C4-2B (cell line): Measurements from ENCODE around the gene PJA1.

Experiments
- H3K27ac ChIP-seq: fragments of 450-650 bp; 2 replicates; pipeline ENCODE4 v1.5.1; 2017
- ZFX ChIP-seq: fragments of 450-650 bp; IDR thresholded peaks from 2 replicates; pipeline ENCODE4 v1.6.1; 2017
- TF ChIP-seq, protein P1 (sequence below): fragments of 450-650 bp; conservative IDR thresholded peaks from 2 replicates; pipeline ENCODE4 v1.5.1; 2017; ENCODE audit warnings: mild to moderate bottlenecking

The PJA1 gene

DNA sequence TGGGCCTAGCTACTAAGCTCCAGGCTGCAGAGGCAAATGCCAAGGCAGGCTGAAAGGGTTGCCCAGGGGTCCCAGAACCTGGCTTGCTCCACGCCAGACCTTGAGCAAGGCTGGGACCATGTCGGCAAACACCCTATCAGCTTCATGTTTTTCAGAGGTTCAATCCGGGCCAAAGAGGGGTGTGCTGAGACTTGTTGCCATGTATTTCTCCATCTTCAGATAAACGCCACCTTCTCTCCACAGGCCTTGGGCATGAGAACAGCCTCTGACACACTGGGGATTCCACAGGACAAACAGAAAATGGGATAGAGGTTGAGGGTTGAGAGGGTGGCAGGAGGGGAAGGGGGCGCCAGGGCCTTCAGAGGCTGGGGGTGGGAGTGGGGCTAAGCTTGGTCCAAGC, 8.6 kb downstream of the PJA1 start:
- H3K27ac ChIP-seq = no peak overlapping the region
- no peak for TF ChIP-seq ZFX
- TF ChIP-seq, protein P1, sequence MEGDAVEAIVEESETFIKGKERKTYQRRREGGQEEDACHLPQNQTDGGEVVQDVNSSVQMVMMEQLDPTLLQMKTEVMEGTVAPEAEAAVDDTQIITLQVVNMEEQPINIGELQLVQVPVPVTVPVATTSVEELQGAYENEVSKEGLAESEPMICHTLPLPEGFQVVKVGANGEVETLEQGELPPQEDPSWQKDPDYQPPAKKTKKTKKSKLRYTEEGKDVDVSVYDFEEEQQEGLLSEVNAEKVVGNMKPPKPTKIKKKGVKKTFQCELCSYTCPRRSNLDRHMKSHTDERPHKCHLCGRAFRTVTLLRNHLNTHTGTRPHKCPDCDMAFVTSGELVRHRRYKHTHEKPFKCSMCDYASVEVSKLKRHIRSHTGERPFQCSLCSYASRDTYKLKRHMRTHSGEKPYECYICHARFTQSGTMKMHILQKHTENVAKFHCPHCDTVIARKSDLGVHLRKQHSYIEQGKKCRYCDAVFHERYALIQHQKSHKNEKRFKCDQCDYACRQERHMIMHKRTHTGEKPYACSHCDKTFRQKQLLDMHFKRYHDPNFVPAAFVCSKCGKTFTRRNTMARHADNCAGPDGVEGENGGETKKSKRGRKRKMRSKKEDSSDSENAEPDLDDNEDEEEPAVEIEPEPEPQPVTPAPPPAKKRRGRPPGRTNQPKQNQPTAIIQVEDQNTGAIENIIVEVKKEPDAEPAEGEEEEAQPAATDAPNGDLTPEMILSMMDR = no peak

DNA sequence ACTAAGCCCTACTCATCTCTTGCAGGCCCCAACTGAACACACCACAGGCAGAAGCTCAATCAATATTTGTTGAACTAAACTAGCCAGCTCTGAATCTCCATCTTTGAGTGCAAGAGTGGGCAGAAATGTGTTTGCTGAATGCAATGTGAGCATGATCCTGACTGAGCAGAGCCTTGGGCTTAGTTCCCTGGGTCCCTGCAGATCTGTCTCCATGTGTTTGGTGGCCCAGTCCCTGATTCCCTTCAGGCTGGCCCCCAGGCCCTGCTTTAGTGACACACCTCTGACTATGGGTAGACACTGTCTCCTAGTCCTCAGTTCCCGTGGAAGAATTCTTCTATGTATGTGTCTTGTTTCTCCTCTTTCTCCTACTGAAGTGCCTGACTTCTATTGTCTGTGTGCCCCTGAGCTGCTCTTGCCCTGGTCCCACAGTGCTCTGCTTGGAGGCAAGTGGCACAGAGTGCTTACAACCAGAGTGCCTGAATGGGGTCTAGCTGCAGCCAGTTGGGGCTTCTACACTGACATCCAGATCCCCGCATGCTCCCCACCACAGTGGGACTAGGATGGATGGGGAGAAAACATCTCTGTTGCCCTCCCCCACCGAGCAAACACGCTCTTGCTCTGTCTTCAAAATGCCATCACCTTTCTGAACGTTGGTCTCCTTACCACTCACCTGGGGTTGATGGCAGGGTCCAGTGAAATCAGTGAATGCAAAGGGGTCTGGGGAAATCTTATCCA, 9.3 kb downstream of the PJA1 start:
- no peak overlapping the region for H3K27ac ChIP-seq
- TF ChIP-seq, protein P1 = no peak
- TF ChIP-seq ZFX = no peak

DNA sequence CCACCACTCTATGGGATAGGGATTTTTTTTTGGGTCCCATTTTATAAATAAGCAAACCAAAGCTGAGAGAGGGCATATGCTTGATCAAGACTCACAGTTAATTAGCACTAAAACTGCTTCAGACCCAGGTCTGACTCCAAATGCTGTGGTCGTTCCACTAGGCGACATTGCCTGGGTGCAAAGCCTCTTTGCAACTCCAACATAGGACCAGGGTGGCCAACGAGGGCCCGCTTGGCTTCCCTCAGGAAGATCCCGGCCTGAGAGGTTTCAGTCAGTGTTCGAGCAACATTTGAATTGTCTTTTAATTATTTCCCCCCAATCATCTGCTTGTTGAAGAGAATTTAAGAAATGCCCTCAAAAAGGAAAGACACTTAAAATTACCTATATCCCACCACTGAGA, 11.2 kb downstream of the PJA1 start:
- TF ChIP-seq, protein P1 = no peak
- no peak for TF ChIP-seq ZFX

DNA sequence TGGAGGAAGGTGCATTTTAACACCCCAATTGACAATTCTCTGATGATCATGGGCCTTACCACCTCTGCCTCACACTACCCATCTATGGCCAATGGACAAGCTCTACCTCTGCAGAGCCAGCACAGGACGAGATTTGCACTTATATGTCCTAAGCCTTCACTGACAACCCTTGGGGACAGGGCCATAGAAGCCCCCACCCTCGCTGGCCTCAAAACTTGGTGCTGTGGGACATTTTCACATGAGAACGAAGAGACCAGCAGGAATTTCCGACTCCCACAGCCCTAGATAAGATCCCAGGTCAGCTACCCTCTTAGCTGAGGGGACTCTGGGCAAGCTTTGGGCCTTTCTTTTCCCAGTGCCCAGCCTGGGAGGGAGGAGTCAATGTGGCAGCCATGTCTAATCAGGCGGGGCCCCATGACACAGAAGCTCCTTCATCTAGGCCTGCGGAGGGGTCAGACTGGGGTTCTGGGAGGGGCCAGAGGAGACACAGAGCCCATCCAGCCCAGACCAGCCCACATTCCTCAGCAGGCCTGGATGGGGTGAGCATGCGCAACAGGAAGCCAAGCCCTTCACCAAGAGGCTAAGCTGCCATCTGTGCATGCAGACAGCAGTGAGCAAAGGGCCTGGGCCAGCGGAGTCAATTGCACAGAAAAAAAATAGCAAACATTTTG, 12.1 kb downstream of the PJA1 start:
- no peak overlapping the region for H3K27ac ChIP-seq

More for the DNA sequence above, 11.2 kb downstream of the PJA1 start:
- H3K27ac ChIP-seq = no peak overlapping the region

DNA sequence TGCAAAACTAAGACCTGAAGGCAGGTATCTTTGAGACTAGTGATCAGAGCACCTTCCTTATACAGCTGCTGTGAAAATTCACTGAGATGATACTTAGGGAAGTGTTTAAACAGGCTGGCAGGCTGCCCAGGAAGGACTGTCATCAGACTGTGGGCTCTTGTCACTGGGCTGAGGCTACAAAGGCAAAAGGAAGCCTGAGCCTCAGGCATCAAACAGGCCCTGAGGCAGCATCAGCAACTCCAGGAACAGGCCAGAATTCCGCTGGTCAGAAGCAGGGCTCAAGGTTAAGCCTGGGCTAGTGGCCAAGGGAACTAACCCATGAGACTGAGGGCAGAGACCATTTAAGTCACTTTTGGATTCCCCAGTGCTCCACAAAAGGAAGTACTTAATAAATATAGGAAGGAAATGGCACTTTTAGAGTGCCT, 12.8 kb downstream of the PJA1 start:
- TF ChIP-seq, protein P1 = no peak
- TF ChIP-seq ZFX = no peak
- no peak overlapping the region for H3K27ac ChIP-seq

More for the DNA sequence above, 12.1 kb downstream of the PJA1 start:
- TF ChIP-seq, protein P1 = no peak
- TF ChIP-seq ZFX = no peak

DNA sequence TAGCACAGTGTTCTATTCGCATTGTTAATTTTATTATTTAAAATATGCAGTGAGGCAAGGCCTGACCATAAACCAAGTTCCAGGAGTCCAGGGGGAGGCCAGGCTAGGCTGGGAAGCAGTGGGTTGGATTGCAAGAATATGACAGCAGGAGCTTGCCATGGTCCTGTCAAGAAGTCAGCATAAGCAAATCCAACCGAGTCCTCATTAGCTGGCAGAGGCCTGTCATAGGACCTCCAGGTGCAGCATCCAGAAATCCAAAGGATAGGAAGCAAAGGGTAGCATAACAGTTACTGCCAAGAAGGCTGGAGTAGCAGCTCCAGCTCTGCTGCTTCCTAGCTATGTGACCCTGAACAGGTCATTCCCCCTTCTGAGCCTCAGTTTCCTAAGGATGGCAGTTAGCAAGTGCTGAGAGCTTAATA, 13.4 kb downstream of the PJA1 start:
- no peak for TF ChIP-seq ZFX
- TF ChIP-seq, protein P1 = no peak
- no peak overlapping the region for H3K27ac ChIP-seq

DNA sequence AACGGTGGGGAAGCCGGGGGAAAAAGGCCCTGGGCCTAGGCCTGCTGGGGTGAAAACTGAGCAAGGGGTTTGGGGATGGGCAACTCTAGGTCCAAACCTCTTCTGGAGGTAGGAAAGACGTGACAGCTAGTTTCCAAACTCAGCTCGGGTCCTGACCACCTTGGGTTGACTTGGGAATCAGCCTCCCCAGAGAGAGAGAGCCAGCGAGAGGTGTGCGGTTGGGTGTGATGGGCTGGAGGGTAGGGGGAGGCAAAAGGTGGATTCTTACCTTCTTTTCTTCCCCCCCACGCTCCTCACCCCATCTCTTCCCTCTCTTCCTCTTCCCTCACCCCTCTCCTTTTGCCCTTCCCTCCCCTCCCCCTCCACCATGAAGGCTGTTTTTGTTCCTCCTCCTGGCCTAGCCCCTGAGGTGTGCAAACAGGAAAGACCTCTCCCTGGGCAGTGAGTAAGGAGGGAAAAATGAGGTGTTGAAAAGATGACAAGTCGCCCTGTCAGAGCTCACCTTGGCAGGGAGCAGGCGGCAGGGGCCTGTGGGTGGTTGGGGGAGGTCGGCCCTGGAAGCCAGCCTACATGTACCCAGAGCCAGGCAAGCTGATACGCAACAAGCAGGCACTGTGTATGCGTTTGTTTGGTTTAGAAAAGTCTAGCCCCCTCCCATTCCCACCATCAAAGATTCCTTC, 14.8 kb downstream of the PJA1 start:
- TF ChIP-seq, protein P1 = no peak
- TF ChIP-seq ZFX = no peak
- H3K27ac ChIP-seq = no peak overlapping the region
